ENCODE data around the gene POC1A. TPM values are rescaled to one million over a fixed set of nuclear protein-coding genes. Genes with fewer than 3 reads are reported as not detected.

POC1A gene
- total RNA-seq, 2 donors from 2014 or later, result 2.5 to 5.3 TPM

DNA sequence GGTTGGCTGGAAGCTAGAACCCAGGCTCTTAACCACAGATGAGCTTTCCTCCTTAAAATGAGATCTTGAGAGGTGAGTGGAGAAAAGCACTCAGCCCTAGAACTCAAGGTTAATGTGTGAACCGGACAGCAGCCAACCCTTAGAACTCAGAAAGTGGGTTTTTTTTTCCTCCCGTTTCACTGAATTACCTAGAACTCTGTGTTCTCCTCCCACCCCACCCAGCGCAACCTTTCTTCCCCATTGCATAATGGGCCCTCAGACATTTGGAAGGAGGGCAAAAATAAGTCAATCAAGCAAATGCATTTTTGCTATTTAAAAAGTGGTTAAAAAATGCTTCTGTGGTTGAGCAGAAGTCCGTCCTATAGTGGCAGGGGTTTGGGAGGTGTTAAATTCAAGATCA, 36.7 kb downstream of the POC1A start:
- H3K4me1 ChIP-seq (replicated peaks), result no peaks in the 10 kb centered on the region
- no peaks in the 10 kb centered on the region for H3K27me3 ChIP-seq (replicated peaks; ENCODE audit: insufficient read depth)
- no peak for DNase-seq (ENCODE audit: low spot score)
- TF ChIP-seq POLR2A (IDR thresholded peaks at IDR 0.05), result no peak
- no peak for TF ChIP-seq CTCF (IDR thresholded peaks at IDR 0.05)
- TF ChIP-seq POLR2AphosphoS5 (IDR thresholded peaks at IDR 0.05), result no peak
- H3K9me3 ChIP-seq, result no peaks in the 10 kb centered on the region
- H3K4me3 ChIP-seq, result no peak overlapping the region
- H3K36me3 ChIP-seq, result no peaks in the 10 kb centered on the region
- H3K27ac ChIP-seq, result no peak overlapping the region
- intact Hi-C loops (cut with DNase I), result no loop called here
- 87% methylated on average over 4 of the region's 4 CpGs for WGBS

DNA sequence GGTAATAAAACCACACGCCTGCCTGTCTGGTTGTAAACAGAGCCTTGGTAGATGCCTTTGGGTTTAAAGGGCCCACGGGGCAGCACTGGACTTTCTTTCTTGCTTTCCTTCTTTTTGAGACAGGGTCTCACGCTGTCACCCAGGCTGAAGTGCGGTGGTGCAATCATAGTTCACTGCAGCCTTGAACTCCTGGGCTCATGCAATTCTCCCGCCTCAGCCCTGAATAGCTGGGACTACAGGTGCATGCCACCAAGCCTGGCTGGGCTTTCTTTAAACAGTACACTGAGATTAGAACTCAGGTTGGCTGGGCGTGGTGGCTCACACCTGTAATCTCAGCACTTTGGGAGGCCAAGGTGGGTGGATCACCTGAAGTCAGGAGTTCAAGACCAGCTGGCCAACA, 42.2 kb downstream of the POC1A start:
- 85% methylated on average over 6 of the region's 6 CpGs for WGBS
- DNase-seq (ENCODE audit: low spot score), result no peak
- Histone ChIP-seq H3K9me3 (no peaks in the 10 kb centered on the region), H3K27me3 (replicated peaks; ENCODE audit: insufficient read depth) (no peaks in the 10 kb centered on the region), H3K36me3 (no peaks in the 10 kb centered on the region), H3K27ac (no peak overlapping the region), H3K4me1 (replicated peaks) (no peaks in the 10 kb centered on the region), H3K4me3 (no peak overlapping the region)
- TF ChIP-seq POLR2AphosphoS5 (IDR thresholded peaks at IDR 0.05), result no peak
- no peak for TF ChIP-seq POLR2A (IDR thresholded peaks at IDR 0.05)
- no peak for TF ChIP-seq CTCF (IDR thresholded peaks at IDR 0.05)
- intact Hi-C loops (cut with DNase I), result no loop called here

DNA sequence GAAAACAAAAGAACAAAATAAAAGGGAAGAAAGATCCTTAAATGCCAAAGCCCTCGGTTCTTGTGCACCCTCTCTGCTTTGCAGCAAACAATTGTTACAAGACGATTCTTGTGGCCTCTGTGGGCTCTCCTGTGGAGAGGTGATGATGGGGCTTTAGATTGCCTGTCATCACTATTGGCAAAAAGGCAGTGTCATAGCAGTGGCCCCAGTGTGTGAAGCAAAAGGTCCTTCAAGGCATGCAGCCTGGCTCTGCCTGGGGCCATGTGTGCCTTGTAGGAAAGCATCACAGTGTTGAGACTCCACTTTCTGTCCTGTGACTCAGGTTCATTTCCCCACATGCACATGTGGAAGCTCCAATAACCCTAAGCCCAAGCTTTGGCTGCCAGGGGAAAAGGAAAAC, 43.7 kb downstream of the POC1A start:
- Histone ChIP-seq H3K27me3 (replicated peaks; ENCODE audit: insufficient read depth) (no peaks in the 10 kb centered on the region), H3K4me3 (no peak overlapping the region), H3K4me1 (replicated peaks) (no peaks in the 10 kb centered on the region), H3K36me3 (no peaks in the 10 kb centered on the region), H3K9me3 (no peaks in the 10 kb centered on the region), H3K27ac (no peak overlapping the region)
- TF ChIP-seq CTCF (IDR thresholded peaks at IDR 0.05), result no peak
- TF ChIP-seq POLR2A (IDR thresholded peaks at IDR 0.05), result no peak
- no peak for TF ChIP-seq POLR2AphosphoS5 (IDR thresholded peaks at IDR 0.05)
- intact Hi-C loops (cut with DNase I), result no loop called here
- DNase-seq (ENCODE audit: low spot score), result no peak
- 86% methylated on average over 2 of the region's 2 CpGs for WGBS

- WGBS, result 56% methylated on average over 8 of the region's 8 CpGs
- Histone ChIP-seq H3K27ac (no peak overlapping the region), H3K4me3 (no peak overlapping the region), H3K36me3 (no peaks in the 10 kb centered on the region), H3K4me1 (replicated peaks) (no peaks in the 10 kb centered on the region), H3K27me3 (replicated peaks; ENCODE audit: insufficient read depth) (no peaks in the 10 kb centered on the region), H3K9me3 (no peaks in the 10 kb centered on the region)
- intact Hi-C loops (cut with DNase I), result no loop called here
- DNase-seq (ENCODE audit: low spot score), result no peak
- TF ChIP-seq CTCF (IDR thresholded peaks at IDR 0.05) (no peak), POLR2A (IDR thresholded peaks at IDR 0.05) (no peak), POLR2AphosphoS5 (IDR thresholded peaks at IDR 0.05) (no peak)
These were observed 44.5 kb downstream of the POC1A start for GRCh38 chr3:52109611-52110301.
